HFF-Myc (cell line): Measurements from ENCODE around the gene C12orf75.

Experiments
- DNase-seq: peaks from one replicate; pipeline ENCODE4 v3.0.0-alpha.2; 2011; ENCODE audit warnings: low read depth; ENCODE audit errors: extremely low read depth
- H3K4me3 ChIP-seq: replicated peaks from 2 replicates; pipeline ENCODE4 v1.5.1; 2011; ENCODE audit warnings: low read depth, mild to moderate bottlenecking, control low read depth, low read length
- CTCF ChIP-seq: IDR thresholded peaks from 2 replicates; pipeline ENCODE4 v1.5.1; 2012; ENCODE audit warnings: mild to moderate bottlenecking, low read depth, low read length, control low read depth; ENCODE audit errors: missing control alignments

Gene C12orf75

DNA sequence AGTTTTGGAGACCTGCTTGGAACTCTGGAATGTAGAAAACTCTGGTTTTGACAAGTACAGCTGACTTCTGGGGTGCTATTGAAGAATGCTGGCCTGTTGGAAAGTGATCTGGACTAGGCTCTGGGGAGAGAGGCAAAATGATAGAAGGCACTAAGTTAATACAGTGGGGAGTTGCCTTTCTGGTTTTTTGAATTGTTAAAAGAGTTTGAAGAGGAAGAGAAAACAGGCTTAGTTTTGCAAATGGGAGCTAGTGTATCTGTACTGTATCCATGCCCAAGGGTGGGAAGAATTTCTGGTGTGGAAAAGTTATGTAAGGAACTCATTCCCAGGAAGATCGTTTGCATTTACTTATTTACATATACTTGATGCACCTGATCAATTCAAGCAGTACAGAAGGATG lies 43.8 kb downstream of the C12orf75 start:
- no peak for DNase-seq
- no peak overlapping the region for H3K4me3 ChIP-seq
- TF ChIP-seq CTCF, result no peak

DNA sequence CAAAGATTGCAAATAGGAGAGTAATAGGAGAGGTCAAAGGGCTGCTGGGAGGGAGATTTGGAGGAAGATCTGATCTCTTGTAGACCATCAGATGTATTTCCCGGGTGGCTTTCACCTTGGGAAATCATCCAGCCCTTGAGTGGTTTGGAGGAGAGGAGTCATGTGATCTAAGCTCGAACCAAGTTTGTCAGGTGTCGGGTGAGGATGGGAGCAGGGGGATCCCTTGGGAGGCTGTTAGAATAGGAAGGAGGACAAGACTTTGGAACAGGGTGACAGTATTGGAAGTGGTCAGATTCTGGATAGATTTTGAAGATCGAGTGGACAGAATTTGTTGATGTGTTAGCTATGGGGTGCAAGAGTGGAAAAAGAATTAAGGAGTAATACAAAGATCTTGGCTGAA lies 46.6 kb downstream of the C12orf75 start:
- H3K4me3 ChIP-seq, result no peak overlapping the region
- no peak for DNase-seq
- TF ChIP-seq CTCF, result no peak

GRCh38 chr12:105378911-105379310 lies 48.4 kb downstream of the C12orf75 start:
- no peak overlapping the region for H3K4me3 ChIP-seq
- peak; percentile 41 for TF ChIP-seq CTCF
- no peak for DNase-seq

- peak overlapping the region; percentile 32 for H3K4me3 ChIP-seq
- peak; percentile 65 for DNase-seq
- TF ChIP-seq CTCF, result peak; percentile 74
Measured at GRCh38 chr12:105382771-105383622, 52.5 kb downstream of the C12orf75 start.

DNA sequence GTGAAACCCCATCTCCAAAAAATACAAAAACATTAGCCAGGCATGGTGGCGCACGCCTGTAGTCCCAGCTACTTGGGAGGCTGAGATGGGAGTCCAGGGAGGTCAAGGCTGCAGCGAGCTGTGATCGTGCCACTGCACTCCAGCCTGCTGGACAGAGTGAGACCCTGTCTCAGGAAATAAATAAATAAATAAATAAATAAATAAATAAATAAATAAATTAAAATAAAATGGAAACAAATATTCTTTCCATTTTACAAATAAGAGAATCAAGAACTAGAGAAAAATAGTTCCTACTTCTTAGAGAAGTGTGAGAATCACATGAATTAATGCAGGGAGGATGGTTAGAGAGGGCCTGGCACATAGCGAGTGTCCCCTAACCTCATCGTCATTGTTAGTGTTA lies 53.7 kb downstream of the C12orf75 start:
- no peak for DNase-seq
- no peak for TF ChIP-seq CTCF
- H3K4me3 ChIP-seq, result no peak overlapping the region

- TF ChIP-seq CTCF, result no peak
- no peak for DNase-seq
- H3K4me3 ChIP-seq, result no peak overlapping the region
Measured at GRCh38 chr12:105384916-105385535, 54.5 kb downstream of the C12orf75 start.
